Measurements from ENCODE around the gene PKP4. TPM values are rescaled to one million over a fixed set of nuclear protein-coding genes. Genes with fewer than 3 reads are reported as not detected.
"Not testable (repeated sequence)": the region's sequence is repeated elsewhere in the genome, so short reads cannot be mapped to it uniquely, and the experiment has no call there.

PKP4 gene
- total RNA-seq, 1 donor from 2014 or later, result 41.0 TPM

DNA sequence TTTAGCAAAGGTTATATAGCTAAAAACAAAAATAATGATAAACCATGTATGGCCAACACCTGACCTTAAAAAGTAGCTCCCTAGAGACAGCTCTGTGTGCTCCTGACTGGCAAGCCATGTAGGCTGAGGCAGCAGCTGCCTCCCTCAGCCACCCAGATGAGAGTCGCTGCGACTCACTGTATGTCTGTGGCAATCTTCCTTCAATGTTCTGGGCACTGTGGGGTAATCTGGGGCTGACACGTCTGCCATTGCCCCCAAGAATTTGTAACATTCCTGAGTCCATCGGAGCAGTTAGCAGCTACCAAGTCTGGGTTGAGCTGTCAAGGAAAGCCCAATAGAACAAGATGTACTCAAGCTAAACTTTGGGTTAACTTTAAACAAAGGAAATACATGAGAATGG is 232.0 kb downstream of the PKP4 start:
- TF ChIP-seq, protein P1, sequence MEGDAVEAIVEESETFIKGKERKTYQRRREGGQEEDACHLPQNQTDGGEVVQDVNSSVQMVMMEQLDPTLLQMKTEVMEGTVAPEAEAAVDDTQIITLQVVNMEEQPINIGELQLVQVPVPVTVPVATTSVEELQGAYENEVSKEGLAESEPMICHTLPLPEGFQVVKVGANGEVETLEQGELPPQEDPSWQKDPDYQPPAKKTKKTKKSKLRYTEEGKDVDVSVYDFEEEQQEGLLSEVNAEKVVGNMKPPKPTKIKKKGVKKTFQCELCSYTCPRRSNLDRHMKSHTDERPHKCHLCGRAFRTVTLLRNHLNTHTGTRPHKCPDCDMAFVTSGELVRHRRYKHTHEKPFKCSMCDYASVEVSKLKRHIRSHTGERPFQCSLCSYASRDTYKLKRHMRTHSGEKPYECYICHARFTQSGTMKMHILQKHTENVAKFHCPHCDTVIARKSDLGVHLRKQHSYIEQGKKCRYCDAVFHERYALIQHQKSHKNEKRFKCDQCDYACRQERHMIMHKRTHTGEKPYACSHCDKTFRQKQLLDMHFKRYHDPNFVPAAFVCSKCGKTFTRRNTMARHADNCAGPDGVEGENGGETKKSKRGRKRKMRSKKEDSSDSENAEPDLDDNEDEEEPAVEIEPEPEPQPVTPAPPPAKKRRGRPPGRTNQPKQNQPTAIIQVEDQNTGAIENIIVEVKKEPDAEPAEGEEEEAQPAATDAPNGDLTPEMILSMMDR (conservative IDR thresholded peaks at IDR 0.05; ENCODE audit: low read depth, low read length), result no peak
- peak; percentile 79 for DNase-seq (ENCODE audit: low read depth)
- no peak overlapping the region for H3K4me3 ChIP-seq (ENCODE audit: low read depth, low read length)

DNA sequence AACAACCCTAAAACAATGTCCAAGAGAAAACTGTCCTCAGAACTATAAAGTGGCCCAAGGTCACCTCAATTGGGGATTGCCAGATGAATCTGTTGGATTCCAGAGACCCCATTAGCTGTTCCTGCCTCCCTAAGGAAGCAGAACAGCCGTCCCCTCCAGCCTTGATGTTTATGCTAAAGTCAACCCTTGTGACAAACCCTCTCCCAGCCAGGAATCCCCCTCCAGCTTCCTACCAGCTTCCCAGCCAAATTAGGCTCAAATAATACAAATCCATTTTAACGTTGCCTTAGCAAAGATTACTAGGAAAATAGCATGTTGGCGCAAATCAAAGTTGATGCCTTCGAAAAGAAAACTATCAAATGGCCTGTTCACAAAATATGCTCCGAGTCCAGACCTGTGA is 232.6 kb downstream of the PKP4 start:
- no peak overlapping the region for H3K4me3 ChIP-seq (ENCODE audit: low read depth, low read length)
- DNase-seq (ENCODE audit: low read depth), result no peak
- TF ChIP-seq, protein P1 (conservative IDR thresholded peaks at IDR 0.05; ENCODE audit: low read depth, low read length), result no peak

GRCh38 chr2:158690823-158691222 is 234.1 kb downstream of the PKP4 start:
- no peak for DNase-seq (ENCODE audit: low read depth)
- H3K4me3 ChIP-seq (ENCODE audit: low read depth, low read length), result no peak overlapping the region
- TF ChIP-seq, protein P1 (conservative IDR thresholded peaks at IDR 0.05; ENCODE audit: low read depth, low read length), result no peak

- TF ChIP-seq, protein P1 (conservative IDR thresholded peaks at IDR 0.05; ENCODE audit: low read depth, low read length), result no peak
- no peak for DNase-seq (ENCODE audit: low read depth)
Observed at GRCh38 chr2:158691619-158692018, 234.9 kb downstream of the PKP4 start.

GRCh38 chr2:158692372-158693103 is 235.8 kb downstream of the PKP4 start:
- TF ChIP-seq, protein P1 (conservative IDR thresholded peaks at IDR 0.05; ENCODE audit: low read depth, low read length), result no peak
- no peak overlapping the region for H3K4me3 ChIP-seq (ENCODE audit: low read depth, low read length)
- DNase-seq (ENCODE audit: low read depth), result no peak

More at GRCh38 chr2:158691619-158692018, 234.9 kb downstream of the PKP4 start:
- no peak overlapping the region for H3K4me3 ChIP-seq (ENCODE audit: low read depth, low read length)

DNA sequence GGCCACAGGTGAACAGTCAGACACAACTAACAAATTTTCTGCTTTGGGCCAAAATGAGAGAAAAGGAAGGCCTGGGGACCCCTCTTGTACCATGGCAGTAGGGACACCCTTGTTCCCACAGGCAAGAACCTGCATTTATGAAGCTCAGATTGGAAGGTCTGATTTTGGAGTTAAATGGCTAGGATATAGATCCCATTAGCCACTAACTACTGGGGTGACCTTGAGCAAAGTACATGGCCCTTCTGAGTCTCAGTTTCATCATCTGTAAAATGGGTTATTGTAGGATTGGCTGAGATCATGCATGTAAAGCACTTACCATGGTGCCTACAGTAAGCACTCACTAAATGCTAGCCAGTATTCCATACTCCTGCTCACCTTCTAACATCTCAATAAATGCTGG is 236.7 kb downstream of the PKP4 start:
- no peak overlapping the region for H3K4me3 ChIP-seq (ENCODE audit: low read depth, low read length)
- no peak for DNase-seq (ENCODE audit: low read depth)
- TF ChIP-seq, protein P1 (conservative IDR thresholded peaks at IDR 0.05; ENCODE audit: low read depth, low read length), result no peak

DNA sequence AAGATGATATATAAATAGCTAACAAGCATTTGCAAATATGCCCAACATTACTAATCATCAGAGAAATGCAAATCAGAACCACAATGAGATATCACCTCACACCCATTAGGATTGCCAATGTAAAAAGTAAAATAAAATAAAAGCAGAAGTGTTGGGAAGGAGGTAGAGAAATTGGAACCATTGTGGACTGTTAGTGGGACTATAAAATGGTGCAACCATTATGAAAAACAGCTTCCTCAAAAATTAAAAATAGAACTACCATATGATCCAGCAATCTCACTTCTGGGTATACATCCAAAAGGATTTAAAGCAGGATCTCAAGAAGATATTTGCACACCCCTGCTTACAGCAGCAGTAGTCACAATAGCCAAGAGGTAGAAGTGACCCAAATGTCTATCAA is 238.6 kb downstream of the PKP4 start:
- no peak for DNase-seq (ENCODE audit: low read depth)

GRCh38 chr2:158695744-158696143 is 239.0 kb downstream of the PKP4 start:
- not testable (repeated sequence) for H3K4me3 ChIP-seq (ENCODE audit: low read depth, low read length); DNase-seq (ENCODE audit: low read depth)

More for the DNA sequence above, 238.6 kb downstream of the PKP4 start:
- TF ChIP-seq, protein P1 (conservative IDR thresholded peaks at IDR 0.05; ENCODE audit: low read depth, low read length), result no peak
- no peak overlapping the region for H3K4me3 ChIP-seq (ENCODE audit: low read depth, low read length)
